Natural killer cell (primary cell): ENCODE measurements around the gene MYH11. TPM values are rescaled to one million over a fixed set of nuclear protein-coding genes. Genes with fewer than 3 reads are reported as not detected.

Experiments used
- ATAC-seq, 3 donors: fragments of 150-1000 bp in 2 of 3; fragments of 200-7000 bp in 1 of 3; cut with Tn5 transposase; 1 replicate in 1 of 3; 2 replicates in 2 of 3; pipeline ENCODE4 v1.10.0; 2021; ENCODE audit warnings: mild to moderate bottlenecking in 2 of 3, moderate library complexity in 2 of 3
- DNase-seq, 2 donors: peaks; one replicate each; pipeline versions ENCODE4 v3.0.0 to v3.0.0-alpha.2; 2013 to 2021; ENCODE audit warnings: mixed read lengths in 1 of 2
- H3K27ac ChIP-seq: one replicate; pipeline ENCODE4 v1.5.1; 2013; ENCODE audit warnings: mild to moderate bottlenecking, low read length
- H3K27me3 ChIP-seq: one replicate; pipeline ENCODE4 v1.6.1; 2013; ENCODE audit warnings: low read length; ENCODE audit not compliant: control insufficient read depth, insufficient read depth
- H3K36me3 ChIP-seq: one replicate; pipeline ENCODE4 v1.6.1; 2013; ENCODE audit warnings: low read length; ENCODE audit not compliant: control insufficient read depth, insufficient read depth
- H3K4me1 ChIP-seq: one replicate; pipeline ENCODE4 v1.6.1; 2013; ENCODE audit warnings: low read length; ENCODE audit not compliant: control insufficient read depth, insufficient read depth
- H3K4me3 ChIP-seq: one replicate; pipeline ENCODE4 v1.5.1; 2013; ENCODE audit warnings: low read length
- H3K9me3 ChIP-seq: one replicate; pipeline ENCODE4 v1.6.1; 2013; ENCODE audit warnings: low read length; ENCODE audit not compliant: control insufficient read depth, insufficient read depth
- H3K27ac Mint-ChIP-seq, 2 donors: one replicate each; pipeline ENCODE4 v1.8.0; 2022; ENCODE audit warnings: mild to moderate bottlenecking in 2 of 2, mixed read lengths in 2 of 2, moderate library complexity in 1 of 2
- H3K27me3 Mint-ChIP-seq, 2 donors: one replicate each; pipeline ENCODE4 v1.8.0; 2022; ENCODE audit warnings: low read depth in 2 of 2, mixed read lengths in 2 of 2
- H3K36me3 Mint-ChIP-seq: one replicate; pipeline ENCODE4 v1.8.0; 2022; ENCODE audit warnings: mixed read lengths
- H3K4me1 Mint-ChIP-seq, 2 donors: one replicate each; pipeline ENCODE4 v1.8.0; 2022; ENCODE audit warnings: mixed read lengths in 2 of 2
- H3K4me3 Mint-ChIP-seq: one replicate; pipeline ENCODE4 v1.8.0; 2022; ENCODE audit warnings: mild to moderate bottlenecking, moderate library complexity, mixed read lengths
- H3K9me3 Mint-ChIP-seq, 2 donors: one replicate each; pipeline ENCODE4 v1.8.0; 2022; ENCODE audit warnings: mixed read lengths in 2 of 2
- WGBS: methylation state at CpG from one replicate; pipeline ENCODE4 v1.1.7; 2013; ENCODE audit warnings: missing lambda C conversion rate; ENCODE audit not compliant: insufficient coverage; 5-methylcytosine and 5-hydroxymethylcytosine counted together
- intact Hi-C: fragments of 100-400 bp; cut with micrococcal nuclease; formaldehyde crosslinking; loops from one replicate; pipeline ENCODE4 v1.14.2; 2022
- total RNA-seq, 4 donors: library from RNA; stranded (reverse); fragments of 120-200 nt in 1 of 4; gene quantifications; one replicate each; pipeline versions ENCODE4 v1.2.3 to v1.2.4, GENCODE V29; 2013 to 2022
- TF ChIP-seq, protein P1 (sequence below): fragments of 200-600 bp; IDR thresholded peaks from one replicate; pipeline ENCODE4 v1.8.0; 2022; ENCODE audit warnings: antibody characterized with exemption

Gene MYH11
- total RNA-seq, 3 donors from 2014 or later (not counting 1 experiment from before 2014, with no cell fraction given) = 0.30 TPM; not detected in 2

DNA sequence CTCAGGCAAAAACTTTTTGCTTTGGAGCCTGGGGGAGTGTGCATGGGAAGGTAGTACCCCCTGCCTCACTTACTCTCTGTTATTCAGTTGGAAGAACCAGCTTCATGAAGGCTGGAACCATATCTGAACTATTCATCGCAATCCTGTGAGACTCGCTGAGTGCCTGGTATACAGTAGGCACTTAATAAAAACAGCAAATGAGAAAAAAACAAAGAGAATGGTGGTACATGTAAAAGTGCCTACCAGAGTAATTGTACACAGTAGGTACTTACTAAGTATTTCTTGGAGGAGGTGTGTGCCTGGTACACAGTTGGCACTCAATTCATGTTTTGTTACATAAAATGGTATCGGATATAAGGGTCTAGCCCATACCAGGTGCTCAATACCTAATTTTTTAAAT, 75.2 kb downstream of the MYH11 start:
- no peaks in the 10 kb centered on the region for H3K4me1 Mint-ChIP-seq
- H3K9me3 Mint-ChIP-seq = no peaks in the 10 kb centered on the region
- no peak overlapping the region for H3K27ac Mint-ChIP-seq
- no peaks in the 10 kb centered on the region for H3K36me3 Mint-ChIP-seq
- ATAC-seq (no peak), DNase-seq (no peak)
- H3K4me3 ChIP-seq = no peak overlapping the region
- WGBS = 94% methylated on average over 2 of the region's 3 CpGs
- no peaks in the 10 kb centered on the region for H3K4me1 ChIP-seq
- H3K4me3 Mint-ChIP-seq = no peak overlapping the region
- no peaks in the 10 kb centered on the region for H3K9me3 ChIP-seq
- TF ChIP-seq, protein P1, sequence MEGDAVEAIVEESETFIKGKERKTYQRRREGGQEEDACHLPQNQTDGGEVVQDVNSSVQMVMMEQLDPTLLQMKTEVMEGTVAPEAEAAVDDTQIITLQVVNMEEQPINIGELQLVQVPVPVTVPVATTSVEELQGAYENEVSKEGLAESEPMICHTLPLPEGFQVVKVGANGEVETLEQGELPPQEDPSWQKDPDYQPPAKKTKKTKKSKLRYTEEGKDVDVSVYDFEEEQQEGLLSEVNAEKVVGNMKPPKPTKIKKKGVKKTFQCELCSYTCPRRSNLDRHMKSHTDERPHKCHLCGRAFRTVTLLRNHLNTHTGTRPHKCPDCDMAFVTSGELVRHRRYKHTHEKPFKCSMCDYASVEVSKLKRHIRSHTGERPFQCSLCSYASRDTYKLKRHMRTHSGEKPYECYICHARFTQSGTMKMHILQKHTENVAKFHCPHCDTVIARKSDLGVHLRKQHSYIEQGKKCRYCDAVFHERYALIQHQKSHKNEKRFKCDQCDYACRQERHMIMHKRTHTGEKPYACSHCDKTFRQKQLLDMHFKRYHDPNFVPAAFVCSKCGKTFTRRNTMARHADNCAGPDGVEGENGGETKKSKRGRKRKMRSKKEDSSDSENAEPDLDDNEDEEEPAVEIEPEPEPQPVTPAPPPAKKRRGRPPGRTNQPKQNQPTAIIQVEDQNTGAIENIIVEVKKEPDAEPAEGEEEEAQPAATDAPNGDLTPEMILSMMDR = no peak
- intact Hi-C loops = no loop called here
- H3K27me3 ChIP-seq = no peaks in the 10 kb centered on the region
- H3K27ac ChIP-seq = no peak overlapping the region
- no peaks in the 10 kb centered on the region for H3K27me3 Mint-ChIP-seq
- H3K36me3 ChIP-seq = no peaks in the 10 kb centered on the region

DNA sequence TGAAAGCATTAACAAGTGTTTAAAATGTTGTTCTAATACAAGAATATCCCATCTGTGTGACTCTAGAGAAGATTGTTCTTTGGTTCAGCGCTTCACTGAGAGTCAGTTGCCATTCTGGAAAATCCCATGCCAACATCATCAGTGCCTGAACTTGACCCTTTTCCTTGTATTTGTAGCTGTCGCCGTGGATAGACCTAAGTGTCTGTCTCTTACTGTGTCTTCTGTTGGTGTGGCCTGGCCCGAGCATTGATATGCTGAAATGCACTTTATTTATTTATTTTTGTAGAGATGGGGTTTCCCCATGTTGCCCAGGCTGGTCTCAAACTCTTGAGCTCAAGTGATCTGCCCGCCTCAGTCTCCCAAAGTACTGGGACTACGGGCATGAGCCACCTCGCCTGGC, 76.0 kb downstream of the MYH11 start:
- Mint-ChIP-seq H3K4me1 (no peaks in the 10 kb centered on the region), H3K9me3 (no peaks in the 10 kb centered on the region), H3K27me3 (peaks cover 0 to 8% of the 10 kb centered on the region in 2 donors), H3K36me3 (no peaks in the 10 kb centered on the region), H3K27ac (no peak overlapping the region), H3K4me3 (no peak overlapping the region)
- Histone ChIP-seq H3K9me3 (no peaks in the 10 kb centered on the region), H3K27me3 (no peaks in the 10 kb centered on the region), H3K36me3 (no peaks in the 10 kb centered on the region), H3K4me1 (no peaks in the 10 kb centered on the region), H3K27ac (no peak overlapping the region), H3K4me3 (no peak overlapping the region)
- 86% methylated on average over 7 of the region's 7 CpGs for WGBS
- no peak for DNase-seq
- TF ChIP-seq, protein P1 = no peak
- no peak for ATAC-seq
- intact Hi-C loops = no loop called here

DNA sequence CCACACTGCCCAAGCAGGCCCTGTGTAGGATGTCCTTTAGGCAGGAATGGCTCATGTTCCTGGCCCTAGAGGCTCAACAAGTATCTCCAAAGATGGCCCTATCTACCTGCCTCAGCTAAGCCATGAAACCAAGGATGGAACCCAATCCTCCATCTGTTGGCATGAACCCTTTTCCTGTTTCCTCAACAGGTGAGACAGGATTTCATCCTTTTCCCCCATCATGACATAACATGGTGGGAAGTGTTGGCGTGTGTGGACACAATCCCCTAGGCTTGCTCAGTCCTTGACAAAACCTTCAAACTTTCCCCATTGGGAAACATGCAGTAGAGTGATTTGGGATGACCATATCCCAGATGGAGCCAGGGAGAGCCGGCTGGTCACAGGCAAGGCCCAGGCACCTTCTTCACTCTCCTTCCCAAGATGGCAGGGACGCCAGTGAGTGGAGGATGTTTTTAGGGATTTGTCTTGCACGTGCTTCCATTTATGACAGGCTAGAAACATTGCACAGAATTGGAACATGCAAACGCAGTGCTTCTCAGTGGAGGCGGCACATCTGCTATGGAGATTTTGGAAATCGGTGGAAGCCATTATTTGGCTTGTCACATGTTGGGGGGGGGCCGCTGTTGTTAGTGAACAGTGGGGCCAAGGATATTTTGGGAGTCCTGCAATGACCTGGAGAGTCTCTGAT, 77.0 kb downstream of the MYH11 start:
- no peaks in the 10 kb centered on the region for H3K4me1 Mint-ChIP-seq
- WGBS = 90% methylated on average over 7 of the region's 8 CpGs
- Histone ChIP-seq H3K27ac (no peak overlapping the region), H3K27me3 (no peaks in the 10 kb centered on the region), H3K4me1 (no peaks in the 10 kb centered on the region), H3K36me3 (no peaks in the 10 kb centered on the region), H3K9me3 (no peaks in the 10 kb centered on the region), H3K4me3 (no peak overlapping the region)
- DNase-seq = no peak
- ATAC-seq = no peak
- H3K4me3 Mint-ChIP-seq = no peak overlapping the region
- TF ChIP-seq, protein P1 = no peak
- no peaks in the 10 kb centered on the region for H3K36me3 Mint-ChIP-seq
- H3K27ac Mint-ChIP-seq = no peak overlapping the region
- no peaks in the 10 kb centered on the region for H3K9me3 Mint-ChIP-seq
- intact Hi-C loops = no loop called here
- peaks cover 0 to 11% of the 10 kb centered on the region in 2 donors for H3K27me3 Mint-ChIP-seq
